Activated naive CD8-positive, alpha-beta T cell treated with anti-CD3 and anti-CD28 coated beads, Interleukin-2, amount 10 ng/mL, durations not matched to agents 7 days and 5 days (primary cell): ENCODE data around the gene PLA2G7. TPM values are rescaled to one million over a fixed set of nuclear protein-coding genes. Genes with fewer than 3 reads are reported as not detected.

ENCODE experiments used
- total RNA-seq, 2 experiments: library from RNA; stranded (reverse); gene quantifications; one replicate each; pipeline ENCODE4 v1.2.3, GENCODE V29; 2021

The PLA2G7 gene
- total RNA-seq, 2 experiments from 2014 or later, result 7.5 to 9.6 TPM

Other genes starting within 250 kb of the PLA2G7 start
- under 1 TPM; 0.37 to 0.53 TPM for gene RCAN2, start 243.9 kb downstream of the PLA2G7 start, total RNA-seq
- gene CYP39A1, start 82.6 kb downstream of the PLA2G7 start, total RNA-seq, result not detected
- under 1 TPM; 0.64 to 0.88 TPM for gene SLC25A27, start 82.4 kb downstream of the PLA2G7 start, total RNA-seq
- not detected for gene TDRD6, start 47.5 kb downstream of the PLA2G7 start, total RNA-seq
- not detected for gene ANKRD66, start 11.6 kb upstream of the PLA2G7 start, total RNA-seq
- gene MEP1A, start 58.0 kb upstream of the PLA2G7 start, total RNA-seq, result not detected
- not detected for gene ADGRF5, start 186.6 kb upstream of the PLA2G7 start, total RNA-seq